Measurements from ENCODE around the gene PATJ.
"Not testable (repeated sequence)": the region's sequence is repeated elsewhere in the genome, so short reads cannot be mapped to it uniquely, and the experiment has no call there.

PATJ gene

GRCh38 chr1:61872206-61872605 is 129.9 kb downstream of the PATJ start:
- no peak overlapping the region for H3K27ac ChIP-seq
- no peaks in the 10 kb centered on the region for H3K4me1 ChIP-seq
- H3K27me3 ChIP-seq (ENCODE audit: control insufficient read depth, insufficient read depth, low read length) = no peaks in the 10 kb centered on the region
- no peak overlapping the region for H2AFZ ChIP-seq
- H3K4me2 ChIP-seq (ENCODE audit: low read length) = no peak overlapping the region
- H3K79me2 ChIP-seq = no peaks in the 10 kb centered on the region
- H3K36me3 ChIP-seq (ENCODE audit: control insufficient read depth, insufficient read depth, low read length) = no peaks in the 10 kb centered on the region
- H3K9me3 ChIP-seq (ENCODE audit: control insufficient read depth, low read length) = no peaks in the 10 kb centered on the region
- H3K4me3 ChIP-seq (ENCODE audit: low read depth, low read length) = no peak overlapping the region
- TF ChIP-seq CTCF (IDR thresholded peaks at IDR 0.05) = no peak
- no peak overlapping the region for H3K9ac ChIP-seq

GRCh38 chr1:61873581-61873980 is 131.3 kb downstream of the PATJ start:
- Histone ChIP-seq H3K4me2 (ENCODE audit: low read length) (no peak overlapping the region), H3K27me3 (ENCODE audit: control insufficient read depth, insufficient read depth, low read length) (no peaks in the 10 kb centered on the region), H3K4me1 (no peaks in the 10 kb centered on the region), H3K9ac (no peak overlapping the region), H2AFZ (no peak overlapping the region), H3K9me3 (ENCODE audit: control insufficient read depth, low read length) (no peaks in the 10 kb centered on the region), H3K4me3 (ENCODE audit: low read depth, low read length) (no peak overlapping the region), H3K79me2 (no peaks in the 10 kb centered on the region), H3K27ac (no peak overlapping the region), H3K36me3 (ENCODE audit: control insufficient read depth, insufficient read depth, low read length) (no peaks in the 10 kb centered on the region)
- TF ChIP-seq CTCF (IDR thresholded peaks at IDR 0.05) = no peak

- Histone ChIP-seq H3K79me2 (no peaks in the 10 kb centered on the region), H3K4me3 (ENCODE audit: low read depth, low read length) (no peak overlapping the region), H3K36me3 (ENCODE audit: control insufficient read depth, insufficient read depth, low read length) (no peaks in the 10 kb centered on the region), H3K9ac (no peak overlapping the region), H3K27ac (no peak overlapping the region), H3K4me1 (no peaks in the 10 kb centered on the region), H3K4me2 (ENCODE audit: low read length) (no peak overlapping the region), H3K9me3 (ENCODE audit: control insufficient read depth, low read length) (no peaks in the 10 kb centered on the region), H2AFZ (no peak overlapping the region), H3K27me3 (ENCODE audit: control insufficient read depth, insufficient read depth, low read length) (no peaks in the 10 kb centered on the region)
- no peak for TF ChIP-seq CTCF (IDR thresholded peaks at IDR 0.05)
Measured at GRCh38 chr1:61873994-61874393, 131.7 kb downstream of the PATJ start.

- no peak overlapping the region for H3K4me3 ChIP-seq (ENCODE audit: low read depth, low read length)
- H3K9ac ChIP-seq = no peak overlapping the region
- TF ChIP-seq CTCF (IDR thresholded peaks at IDR 0.05) = no peak
- no peak overlapping the region for H2AFZ ChIP-seq
- H3K4me2 ChIP-seq (ENCODE audit: low read length) = no peak overlapping the region
- no peaks in the 10 kb centered on the region for H3K36me3 ChIP-seq (ENCODE audit: control insufficient read depth, insufficient read depth, low read length)
- H3K27me3 ChIP-seq (ENCODE audit: control insufficient read depth, insufficient read depth, low read length) = no peaks in the 10 kb centered on the region
- H3K9me3 ChIP-seq (ENCODE audit: control insufficient read depth, low read length) = no peaks in the 10 kb centered on the region
- no peaks in the 10 kb centered on the region for H3K79me2 ChIP-seq
- no peak overlapping the region for H3K27ac ChIP-seq
- no peaks in the 10 kb centered on the region for H3K4me1 ChIP-seq
Measured at GRCh38 chr1:61875198-61875597, 132.9 kb downstream of the PATJ start.

- not testable (repeated sequence) for H3K9me3 ChIP-seq (ENCODE audit: control insufficient read depth, low read length); H3K4me2 ChIP-seq (ENCODE audit: low read length); H3K79me2 ChIP-seq; H3K4me3 ChIP-seq (ENCODE audit: low read depth, low read length); H3K27ac ChIP-seq; H3K9ac ChIP-seq; H3K4me1 ChIP-seq; H3K36me3 ChIP-seq (ENCODE audit: control insufficient read depth, insufficient read depth, low read length); H2AFZ ChIP-seq; H3K27me3 ChIP-seq (ENCODE audit: control insufficient read depth, insufficient read depth, low read length)
Measured at GRCh38 chr1:61879887-61880474, 137.7 kb downstream of the PATJ start.
